Astrocyte (in vitro differentiated cells and primary cell): ENCODE results near the gene PSMD3. TPM values are rescaled to one million over a fixed set of nuclear protein-coding genes. Genes with fewer than 3 reads are reported as not detected.

ENCODE experiments used
- DNase-seq: peaks from one replicate; pipeline ENCODE4 v3.0.0-alpha.2; 2010; ENCODE audit warnings: low read depth
- FAIRE-seq: peaks from 2 replicates; lab custom pipeline; 2011; peaks lifted over from hg19 to GRCh38; lab: Jason Lieb, UNC
- H2AFZ ChIP-seq: 2 replicates; pipeline ENCODE4 v1.6.0; 2012; ENCODE audit warnings: low read depth, low read length, inconsistent platforms
- H3K27ac ChIP-seq: 2 replicates; pipeline ENCODE4 v1.5.1; 2011; ENCODE audit warnings: low read depth, low read length, inconsistent platforms
- H3K27me3 ChIP-seq: 2 replicates; pipeline ENCODE4 v1.6.0; 2011; ENCODE audit warnings: low read length, inconsistent platforms; ENCODE audit not compliant: insufficient read depth
- H3K36me3 ChIP-seq: 2 replicates; pipeline ENCODE4 v1.5.1; 2011; ENCODE audit warnings: low read length, inconsistent platforms; ENCODE audit not compliant: insufficient read depth
- H3K4me1 ChIP-seq: 2 replicates; pipeline ENCODE4 v1.5.1; 2011; ENCODE audit warnings: low read length, inconsistent platforms; ENCODE audit not compliant: insufficient read depth
- H3K4me2 ChIP-seq: 2 replicates; pipeline ENCODE4 v1.6.0; 2012; ENCODE audit warnings: low read length, inconsistent platforms
- H3K4me3 ChIP-seq: 2 replicates; pipeline ENCODE4 v1.5.1; 2011; ENCODE audit warnings: low read depth, mild to moderate bottlenecking, low read length, inconsistent platforms; ENCODE audit not compliant: insufficient read depth
- H3K79me2 ChIP-seq: 2 replicates; pipeline ENCODE4 v1.6.0; 2012; ENCODE audit warnings: mild to moderate bottlenecking, low read length, inconsistent platforms; ENCODE audit not compliant: insufficient read depth
- H3K9ac ChIP-seq: 2 replicates; pipeline ENCODE4 v1.6.0; 2012; ENCODE audit warnings: mild to moderate bottlenecking, low read length, inconsistent platforms
- H3K9me3 ChIP-seq: 2 replicates; pipeline ENCODE4 v1.5.1; 2012; ENCODE audit warnings: low read depth, mild to moderate bottlenecking, low read length, inconsistent platforms; ENCODE audit not compliant: insufficient read depth
- H4K20me1 ChIP-seq: 2 replicates; pipeline ENCODE4 v1.6.0; 2012; ENCODE audit warnings: low read length, inconsistent platforms; ENCODE audit not compliant: insufficient read depth
- H3K27ac Mint-ChIP-seq: one replicate; pipeline ENCODE4 v1.8.0; 2021; ENCODE audit warnings: mild to moderate bottlenecking, mixed read lengths; ENCODE audit not compliant: unreplicated experiment
- H3K27me3 Mint-ChIP-seq: one replicate; pipeline ENCODE4 v1.8.0; 2021; ENCODE audit warnings: low read depth, mixed read lengths; ENCODE audit not compliant: unreplicated experiment
- H3K36me3 Mint-ChIP-seq: one replicate; pipeline ENCODE4 v1.8.0; 2021; ENCODE audit warnings: low read depth, mixed read lengths; ENCODE audit not compliant: unreplicated experiment
- H3K4me1 Mint-ChIP-seq: one replicate; pipeline ENCODE4 v1.8.0; 2021; ENCODE audit warnings: low read depth, mixed read lengths; ENCODE audit not compliant: unreplicated experiment
- H3K4me3 Mint-ChIP-seq: one replicate; pipeline ENCODE4 v1.8.0; 2021; ENCODE audit warnings: mild to moderate bottlenecking, moderate library complexity, mixed read lengths; ENCODE audit not compliant: unreplicated experiment
- H3K9me3 Mint-ChIP-seq: one replicate; pipeline ENCODE4 v1.8.0; 2021; ENCODE audit warnings: mild to moderate bottlenecking, mixed read lengths; ENCODE audit not compliant: unreplicated experiment
- EZH2 ChIP-seq: IDR thresholded peaks from 2 replicates; pipeline ENCODE4 v1.6.1; 2012; ENCODE audit warnings: mild to moderate bottlenecking, low read length, inconsistent platforms; ENCODE audit not compliant: insufficient read depth
- total RNA-seq: library from RNA; stranded (reverse); gene quantifications from 2 replicates; pipeline ENCODE4 v1.2.1, GENCODE V29; 2021
- TF ChIP-seq, protein P1 (sequence below): IDR thresholded peaks from 2 replicates; pipeline ENCODE4 v1.5.1; 2011; ENCODE audit warnings: low read depth, mild to moderate bottlenecking, inconsistent platforms, low read length, moderate library complexity; ENCODE audit not compliant: insufficient read depth

PSMD3 gene
- total RNA-seq, 1 donor from 2014 or later, result 129 TPM

DNA sequence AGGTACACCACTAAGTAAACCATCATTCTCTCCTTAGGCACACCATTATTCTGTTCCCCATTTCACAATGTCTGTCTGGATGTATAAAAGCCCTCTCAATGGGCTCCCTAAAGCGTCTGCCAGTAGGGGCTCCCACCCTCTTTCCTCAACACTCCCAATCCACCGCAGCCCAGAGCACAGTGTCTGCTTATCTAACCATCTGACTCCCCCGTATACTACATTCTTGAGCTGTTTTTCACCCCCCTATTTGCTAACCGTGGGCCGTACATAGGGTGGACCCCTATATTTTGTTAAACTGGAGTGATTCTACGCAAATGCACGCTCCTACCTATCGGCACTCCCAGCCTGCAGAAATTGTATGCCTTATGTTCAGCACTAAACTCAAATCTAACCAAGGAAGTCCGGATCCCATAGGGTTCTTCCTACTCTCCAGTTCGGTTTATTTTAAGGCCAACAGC, 685 bp upstream of the PSMD3 start:
- peaks cover 40% of the 10 kb centered on the region for H3K79me2 ChIP-seq
- H3K4me3 ChIP-seq, result peak overlapping the region; percentile 62
- TF ChIP-seq, protein P1, sequence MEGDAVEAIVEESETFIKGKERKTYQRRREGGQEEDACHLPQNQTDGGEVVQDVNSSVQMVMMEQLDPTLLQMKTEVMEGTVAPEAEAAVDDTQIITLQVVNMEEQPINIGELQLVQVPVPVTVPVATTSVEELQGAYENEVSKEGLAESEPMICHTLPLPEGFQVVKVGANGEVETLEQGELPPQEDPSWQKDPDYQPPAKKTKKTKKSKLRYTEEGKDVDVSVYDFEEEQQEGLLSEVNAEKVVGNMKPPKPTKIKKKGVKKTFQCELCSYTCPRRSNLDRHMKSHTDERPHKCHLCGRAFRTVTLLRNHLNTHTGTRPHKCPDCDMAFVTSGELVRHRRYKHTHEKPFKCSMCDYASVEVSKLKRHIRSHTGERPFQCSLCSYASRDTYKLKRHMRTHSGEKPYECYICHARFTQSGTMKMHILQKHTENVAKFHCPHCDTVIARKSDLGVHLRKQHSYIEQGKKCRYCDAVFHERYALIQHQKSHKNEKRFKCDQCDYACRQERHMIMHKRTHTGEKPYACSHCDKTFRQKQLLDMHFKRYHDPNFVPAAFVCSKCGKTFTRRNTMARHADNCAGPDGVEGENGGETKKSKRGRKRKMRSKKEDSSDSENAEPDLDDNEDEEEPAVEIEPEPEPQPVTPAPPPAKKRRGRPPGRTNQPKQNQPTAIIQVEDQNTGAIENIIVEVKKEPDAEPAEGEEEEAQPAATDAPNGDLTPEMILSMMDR, result no peak
- TF ChIP-seq EZH2, result no peak
- DNase-seq (peak; percentile 43), FAIRE-seq (no peak)
- peaks cover 21% of the 10 kb centered on the region for H3K4me1 ChIP-seq
- no peaks in the 10 kb centered on the region for H3K9me3 ChIP-seq
- H3K4me2 ChIP-seq, result peak overlapping the region; percentile 92
- no peaks in the 10 kb centered on the region for H3K27me3 ChIP-seq
- peak overlapping the region; percentile 100 for H3K9ac ChIP-seq
- H4K20me1 ChIP-seq, result peaks cover 30% of the 10 kb centered on the region
- Mint-ChIP-seq H3K36me3 (peaks cover 1% of the 10 kb centered on the region), H3K9me3 (no peaks in the 10 kb centered on the region), H3K4me1 (peaks cover 17% of the 10 kb centered on the region), H3K27ac (peak overlapping the region; percentile 99), H3K27me3 (no peaks in the 10 kb centered on the region), H3K4me3 (peak overlapping the region; percentile 95)
- H3K36me3 ChIP-seq, result peaks cover 6% of the 10 kb centered on the region
- peak overlapping the region; percentile 71 for H3K27ac ChIP-seq
- peak overlapping the region; percentile 83 for H2AFZ ChIP-seq

DNA sequence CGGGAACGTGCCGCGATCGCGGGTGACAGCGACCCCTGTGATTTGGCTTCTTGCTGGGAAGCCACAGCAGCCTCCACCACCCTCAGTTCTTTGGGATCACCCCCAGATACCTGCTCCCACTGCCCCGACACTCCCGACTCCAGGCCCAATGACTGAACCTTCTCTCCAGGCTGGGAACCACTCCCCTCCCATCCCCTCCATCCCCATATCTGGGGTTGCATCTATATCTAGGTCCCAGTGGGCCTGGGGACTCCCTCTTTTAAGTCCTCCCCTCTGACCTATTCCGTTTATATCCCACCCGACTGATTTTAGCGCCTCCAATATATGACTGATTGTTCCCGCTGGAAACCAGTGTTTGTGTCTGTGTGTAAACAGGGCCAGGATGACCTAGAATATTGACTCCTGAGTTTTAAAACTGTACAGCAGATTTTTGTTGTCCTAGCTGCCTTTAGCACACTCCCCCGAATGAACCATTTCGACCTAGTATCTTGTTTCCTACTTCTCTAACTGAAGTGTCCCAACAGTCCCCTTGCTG, 667 bp downstream of the PSMD3 start:
- Histone ChIP-seq H3K4me1 (peaks cover 21% of the 10 kb centered on the region), H3K27me3 (no peaks in the 10 kb centered on the region), H3K36me3 (peaks cover 18% of the 10 kb centered on the region), H3K9me3 (no peaks in the 10 kb centered on the region), H3K4me3 (peak overlapping the region; percentile 99), H3K27ac (peak overlapping the region; percentile 95), H4K20me1 (peaks cover 42% of the 10 kb centered on the region), H2AFZ (peak overlapping the region; percentile 61), H3K9ac (peak overlapping the region; percentile 100), H3K79me2 (peaks cover 45% of the 10 kb centered on the region), H3K4me2 (peak overlapping the region; percentile 99)
- no peak for FAIRE-seq
- no peaks in the 10 kb centered on the region for H3K9me3 Mint-ChIP-seq
- TF ChIP-seq EZH2, result no peak
- TF ChIP-seq, protein P1, result no peak
- DNase-seq, result no peak
- H3K4me1 Mint-ChIP-seq, result peaks cover 17% of the 10 kb centered on the region
- peak overlapping the region; percentile 96 for H3K27ac Mint-ChIP-seq
- H3K36me3 Mint-ChIP-seq, result peaks cover 8% of the 10 kb centered on the region
- no peaks in the 10 kb centered on the region for H3K27me3 Mint-ChIP-seq
- H3K4me3 Mint-ChIP-seq, result peak overlapping the region; percentile 95

DNA sequence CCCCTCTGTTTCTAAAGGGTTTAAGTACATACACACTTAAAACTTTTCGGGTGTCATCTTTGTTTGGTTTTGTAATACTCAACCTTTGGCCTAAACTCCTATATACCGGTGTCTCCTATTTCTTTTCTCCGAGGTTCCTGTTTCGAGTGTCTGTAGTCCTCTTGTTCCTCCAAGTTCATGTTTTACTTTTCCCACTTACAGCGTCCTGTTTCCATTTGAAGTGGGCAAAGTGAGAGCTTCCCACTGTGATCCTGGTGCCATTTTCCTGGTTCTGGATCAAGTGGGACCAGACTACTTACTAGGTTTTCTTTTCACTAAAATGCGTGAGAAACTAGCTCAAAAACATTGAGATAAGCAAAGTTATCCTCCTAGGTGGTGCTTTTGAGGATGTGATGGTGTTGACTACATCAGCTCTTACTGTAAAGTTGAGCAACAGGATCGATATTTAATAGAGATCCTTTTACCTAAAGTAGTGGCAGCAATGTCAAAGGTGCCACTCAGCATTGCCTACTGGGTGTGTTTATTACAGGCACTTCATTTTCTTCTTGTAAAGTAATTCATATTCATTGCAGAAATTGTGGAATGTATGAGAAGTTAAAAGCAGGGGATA, 1.3 kb downstream of the PSMD3 start:
- H3K4me2 ChIP-seq, result peak overlapping the region; percentile 99
- peak overlapping the region; percentile 95 for H3K27ac ChIP-seq
- Mint-ChIP-seq H3K9me3 (no peaks in the 10 kb centered on the region), H3K27ac (peak overlapping the region; percentile 96), H3K4me1 (peaks cover 17% of the 10 kb centered on the region), H3K27me3 (no peaks in the 10 kb centered on the region), H3K36me3 (peaks cover 12% of the 10 kb centered on the region), H3K4me3 (peak overlapping the region; percentile 95)
- H3K79me2 ChIP-seq, result peaks cover 50% of the 10 kb centered on the region
- peaks cover 48% of the 10 kb centered on the region for H4K20me1 ChIP-seq
- no peaks in the 10 kb centered on the region for H3K9me3 ChIP-seq
- DNase-seq (no peak), FAIRE-seq (no peak)
- H3K9ac ChIP-seq, result peak overlapping the region; percentile 100
- no peaks in the 10 kb centered on the region for H3K27me3 ChIP-seq
- peaks cover 21% of the 10 kb centered on the region for H3K4me1 ChIP-seq
- H3K36me3 ChIP-seq, result peaks cover 24% of the 10 kb centered on the region
- TF ChIP-seq, protein P1, result no peak
- TF ChIP-seq EZH2, result no peak
- H2AFZ ChIP-seq, result no peak overlapping the region
- H3K4me3 ChIP-seq, result peak overlapping the region; percentile 99
